DND-41 (cell line): ENCODE measurements around the gene DHPS.

ENCODE experiments used
- CTCF ChIP-seq: IDR thresholded peaks from 2 replicates; pipeline ENCODE4 v1.5.1; 2012; ENCODE audit warnings: borderline replicate concordance, low read length, moderate library complexity, mild to moderate bottlenecking; ENCODE audit not compliant: poor library complexity, severe bottlenecking; ENCODE audit errors: extremely low read depth
- EZH2 ChIP-seq: IDR thresholded peaks from 3 replicates; pipeline ENCODE4 v1.6.1; 2012; ENCODE audit warnings: borderline replicate concordance, low read depth, mild to moderate bottlenecking, moderate library complexity, low read length, inconsistent platforms; ENCODE audit not compliant: severe bottlenecking

- no peak for TF ChIP-seq CTCF
- no peak for TF ChIP-seq EZH2
These were observed 5.7 kb downstream of the DHPS start for GRCh38 chr19:12675940-12676339.
